Endothelial cell of umbilical vein (primary cell): ENCODE results near the gene SNAP23. TPM values are rescaled to one million over a fixed set of nuclear protein-coding genes. Genes with fewer than 3 reads are reported as not detected.

ENCODE experiments used
- BruUV-seq: library from RNA; stranded (reverse); fragments of 400-500 nt; replicated peaks from 2 replicates; lab custom pipeline; 2021; lab: Mats Ljungman, UMichigan
- CTCF ChIA-PET: fragments of 300-600, 350-600 bp; sonication (Branson Sonifier 250); formaldehyde crosslinking; loops from one replicate; lab custom pipeline; 2021; ENCODE audit warnings: antibody characterized with exemption, inconsistent platforms; lab: Charles Lee
- POLR2A ChIA-PET: fragments of 300-600, 350-600 bp; sonication (Branson Sonifier 250); formaldehyde crosslinking; loops from one replicate; lab custom pipeline; 2021; ENCODE audit warnings: antibody characterized with exemption, inconsistent platforms; lab: Charles Lee
- DNase-seq: peaks from one replicate; pipeline ENCODE4 v3.0.0-alpha.2; 2011; ENCODE audit warnings: low read depth, low spot score
- FAIRE-seq: peaks from 2 replicates; lab custom pipeline; 2011; peaks lifted over from hg19 to GRCh38; lab: Jason Lieb, UNC
- H2AFZ ChIP-seq: 2 replicates; pipeline ENCODE4 v1.6.0; 2012; ENCODE audit warnings: low read depth, low read length, control low read depth, inconsistent platforms
- H3K27ac ChIP-seq: 2 replicates; pipeline ENCODE4 v1.5.1; 2011; ENCODE audit warnings: low read depth, mild to moderate bottlenecking, control low read depth, low read length, moderate library complexity; ENCODE audit not compliant: insufficient read depth
- H3K27me3 ChIP-seq, 2 experiments: 2 replicates each; pipeline versions ENCODE4 v1.6.0 to v1.6.1; 2011; ENCODE audit warnings: low read length in 2 of 2, mixed read lengths in 1 of 2; ENCODE audit not compliant: control insufficient read depth in 2 of 2, insufficient read depth in 2 of 2
- H3K36me3 ChIP-seq, 2 experiments: 2 replicates in 1 of 2; 3 replicates in 1 of 2; pipeline ENCODE4 v1.5.1; 2011; ENCODE audit warnings: low read length in 2 of 2, mild to moderate bottlenecking in 1 of 2, moderate library complexity in 1 of 2; ENCODE audit not compliant: control insufficient read depth in 2 of 2, insufficient read depth in 2 of 2; ENCODE audit errors: extremely low read depth in 1 of 2
- H3K4me1 ChIP-seq: 3 replicates; pipeline ENCODE4 v1.5.1; 2011; ENCODE audit warnings: mild to moderate bottlenecking, low read length; ENCODE audit not compliant: control insufficient read depth, insufficient read depth; ENCODE audit errors: extremely low read depth
- H3K4me2 ChIP-seq: 2 replicates; pipeline ENCODE4 v1.6.1; 2011; ENCODE audit warnings: low read length, control low read depth, mixed read lengths; ENCODE audit not compliant: insufficient read depth
- H3K4me3 ChIP-seq, 3 experiments: fragments of 200-600 bp in 1 of 3; sonication (generic), shearing (Covaris generic) in 1 of 3; replicated peaks in 1 of 3; 2 replicates each; pipeline ENCODE4 v1.5.1; 2011 to 2016; ENCODE audit warnings: control low read depth in 3 of 3, low read length in 3 of 3, mild to moderate bottlenecking in 2 of 3, inconsistent platforms in 1 of 3, low read depth in 1 of 3, moderate library complexity in 1 of 3; ENCODE audit not compliant: insufficient read depth in 1 of 3
- H3K79me2 ChIP-seq: 2 replicates; pipeline ENCODE4 v1.6.0; 2012; ENCODE audit warnings: low read length, inconsistent platforms; ENCODE audit not compliant: control insufficient read depth, insufficient read depth
- H3K9ac ChIP-seq: replicated peaks from 2 replicates; pipeline ENCODE3; 2011; ENCODE audit warnings: low read length, control low read depth; ENCODE audit not compliant: insufficient read depth; ENCODE audit errors: extremely low read depth
- H3K9me1 ChIP-seq: replicated peaks from 3 replicates; pipeline ENCODE4 v1.6.0; 2011; ENCODE audit warnings: mild to moderate bottlenecking, low read length; ENCODE audit not compliant: control insufficient read depth, insufficient read depth; ENCODE audit errors: extremely low read depth
- H3K9me3 ChIP-seq: replicated peaks from 2 replicates; pipeline ENCODE4 v1.5.1; 2012; ENCODE audit warnings: low read length, inconsistent platforms; ENCODE audit not compliant: control insufficient read depth, insufficient read depth
- H4K20me1 ChIP-seq: replicated peaks from 2 replicates; pipeline ENCODE3; 2011; ENCODE audit warnings: mild to moderate bottlenecking, low read length; ENCODE audit not compliant: control insufficient read depth, insufficient read depth; ENCODE audit errors: extremely low read depth
- EZH2 ChIP-seq: IDR thresholded peaks from 2 replicates; pipeline ENCODE4 v1.6.1; 2012; ENCODE audit warnings: borderline replicate concordance, low read depth, mild to moderate bottlenecking, moderate library complexity, low read length, inconsistent platforms; ENCODE audit not compliant: severe bottlenecking
- JUN ChIP-seq: IDR thresholded peaks from 2 replicates; pipeline ENCODE4 v1.6.1; 2011; ENCODE audit warnings: borderline replicate concordance, low read depth; ENCODE audit not compliant: insufficient read length, insufficient read depth
- MYC ChIP-seq: IDR thresholded peaks from one replicate; pipeline ENCODE4 v1.6.1; 2011; ENCODE audit warnings: mild to moderate bottlenecking, low read depth, low read length
- POLR2A ChIP-seq: IDR thresholded peaks from 2 replicates; pipeline ENCODE4 v1.6.1; 2012; ENCODE audit warnings: low read depth, mild to moderate bottlenecking, control low read depth, low read length
- POLR2AphosphoS5 ChIP-seq: IDR thresholded peaks from 2 replicates; pipeline ENCODE4 v1.6.1; 2012; ENCODE audit warnings: low read depth, mild to moderate bottlenecking, control low read depth, low read length, moderate library complexity; ENCODE audit not compliant: insufficient read depth
- dilution Hi-C: fragments of 300-500 bp; cut with MboI; formaldehyde crosslinking; loops from one replicate; pipeline ENCODE4 v1.15.0; 2019; ENCODE audit warnings: low sequenced_read_pairs; ENCODE audit not compliant: extremely low pct_ligation_motif_present
- intact Hi-C: fragments of 100-400 bp; cut with micrococcal nuclease; formaldehyde crosslinking; loops from one replicate; pipeline ENCODE4 v1.10.0; 2022
- polyA plus RNA-seq, 4 experiments: library from polyadenylated mRNA; depleted of rRNA in 3 of 4; stranded (reverse) in 3 of 4; unstranded in 1 of 4; fragments of >200 nt; gene quantifications; 2 replicates each; pipeline versions ENCODE4 v1.2.1 to v1.2.3, GENCODE V29; 2011 to 2012; ENCODE audit warnings: missing spikeins in 1 of 4
- total RNA-seq: library from RNA; stranded (reverse); gene quantifications from 2 replicates; pipeline ENCODE4 v1.2.3, GENCODE V29; 2021
- TF ChIP-seq, protein P1 (sequence below), 2 donors: IDR thresholded peaks; 1 replicate in 1 of 2; 2 replicates in 1 of 2; pipeline ENCODE4 v1.5.1; 2011; ENCODE audit warnings: low read length in 2 of 2, mild to moderate bottlenecking in 2 of 2, moderate library complexity in 2 of 2, control low read depth in 1 of 2, inconsistent platforms in 1 of 2, low read depth in 1 of 2; ENCODE audit not compliant: insufficient read depth in 1 of 2; ENCODE audit errors: extremely low read depth in 1 of 2

Gene SNAP23
- total and polyA plus RNA-seq, 2 donors (not counting 3 experiments of a cell fraction or from before 2014, with no cell fraction given), result 141 to 152 TPM

- TF ChIP-seq POLR2AphosphoS5 (no peak), JUN (no peak), EZH2 (no peak), POLR2A (no peak), MYC (no peak)
- TF ChIP-seq, protein P1, sequence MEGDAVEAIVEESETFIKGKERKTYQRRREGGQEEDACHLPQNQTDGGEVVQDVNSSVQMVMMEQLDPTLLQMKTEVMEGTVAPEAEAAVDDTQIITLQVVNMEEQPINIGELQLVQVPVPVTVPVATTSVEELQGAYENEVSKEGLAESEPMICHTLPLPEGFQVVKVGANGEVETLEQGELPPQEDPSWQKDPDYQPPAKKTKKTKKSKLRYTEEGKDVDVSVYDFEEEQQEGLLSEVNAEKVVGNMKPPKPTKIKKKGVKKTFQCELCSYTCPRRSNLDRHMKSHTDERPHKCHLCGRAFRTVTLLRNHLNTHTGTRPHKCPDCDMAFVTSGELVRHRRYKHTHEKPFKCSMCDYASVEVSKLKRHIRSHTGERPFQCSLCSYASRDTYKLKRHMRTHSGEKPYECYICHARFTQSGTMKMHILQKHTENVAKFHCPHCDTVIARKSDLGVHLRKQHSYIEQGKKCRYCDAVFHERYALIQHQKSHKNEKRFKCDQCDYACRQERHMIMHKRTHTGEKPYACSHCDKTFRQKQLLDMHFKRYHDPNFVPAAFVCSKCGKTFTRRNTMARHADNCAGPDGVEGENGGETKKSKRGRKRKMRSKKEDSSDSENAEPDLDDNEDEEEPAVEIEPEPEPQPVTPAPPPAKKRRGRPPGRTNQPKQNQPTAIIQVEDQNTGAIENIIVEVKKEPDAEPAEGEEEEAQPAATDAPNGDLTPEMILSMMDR (IDR thresholded peaks at IDR 0.05; ENCODE audit: extremely low read depth in 1 of 2, insufficient read depth in 1 of 2, low read depth in 1 of 2, low read length in 2 of 2), result no peak
- intact Hi-C loops (no loop called here), dilution Hi-C loops (no loop called here)
- no peaks in the 10 kb centered on the region for H4K20me1 ChIP-seq
- H2AFZ ChIP-seq, result no peak overlapping the region
- H3K4me2 ChIP-seq, result no peak overlapping the region
- ChIA-PET CTCF (interaction anchor here (1.2 to 1.3 kb wide), 2 partner anchors 11 to 22 kb away, joined by 3 to 4 read pairs; no protein-coding TSS in a partner anchor), POLR2A (no interaction called here)
- peaks cover 41% of the 10 kb centered on the region for H3K79me2 ChIP-seq
- no peaks in the 10 kb centered on the region for H3K27me3 ChIP-seq
- no peaks in the 10 kb centered on the region for H3K9me1 ChIP-seq
- no TSS peak for BruUV-seq
- DNase-seq (no peak), FAIRE-seq (no peak)
- H3K4me1 ChIP-seq, result peaks cover 19% of the 10 kb centered on the region
- no peaks in the 10 kb centered on the region for H3K9me3 ChIP-seq
- no peak overlapping the region for H3K4me3 ChIP-seq
- H3K9ac ChIP-seq, result no peak overlapping the region
- peaks cover 2 to 4% of the 10 kb centered on the region in 2 experiments for H3K36me3 ChIP-seq
- no peak overlapping the region for H3K27ac ChIP-seq
These were observed 34.2 kb upstream of the SNAP23 start for GRCh38 chr15:42461261-42461660.
